ENCODE measurements around the gene NCAPH2. TPM values are rescaled to one million over a fixed set of nuclear protein-coding genes. Genes with fewer than 3 reads are reported as not detected.

NCAPH2 gene
- total RNA-seq, 1 donor from 2014 or later: 104 TPM

- intact Hi-C loops (cut with micrococcal nuclease): no loop called here
Measured at GRCh38 chr22:50545522-50546325, 37.7 kb downstream of the NCAPH2 start, which contains the start of gene KLHDC7B. Gene KLHDC7B, plus strand, starts transcription at chr22:50545899. Its CDS starts 345 bp downstream, at chr22:50546244.

GRCh38 chr22:50546326-50547262 is 38.6 kb downstream of the NCAPH2 start:
- intact Hi-C loops (cut with micrococcal nuclease): no loop called here

GRCh38 chr22:50547263-50547985 is 39.4 kb downstream of the NCAPH2 start:
- intact Hi-C loops (cut with micrococcal nuclease): no loop called here

GRCh38 chr22:50548040-50548920 is 40.3 kb downstream of the NCAPH2 start:
- intact Hi-C loops (cut with micrococcal nuclease): no loop called here

- intact Hi-C loops (cut with micrococcal nuclease): no loop called here
Measured at GRCh38 chr22:50548921-50549790, 41.1 kb downstream of the NCAPH2 start.

- intact Hi-C loops (cut with micrococcal nuclease): no loop called here
Measured at GRCh38 chr22:50550395-50550794, 42.4 kb downstream of the NCAPH2 start.

GRCh38 chr22:50551160-50551752 is 43.2 kb downstream of the NCAPH2 start:
- intact Hi-C loops (cut with micrococcal nuclease): no loop called here

- intact Hi-C loops (cut with micrococcal nuclease): no loop called here
Measured at GRCh38 chr22:50553310-50553709, 45.3 kb downstream of the NCAPH2 start.

GRCh38 chr22:50556703-50557102 is 48.7 kb downstream of the NCAPH2 start:
- intact Hi-C loops (cut with micrococcal nuclease): no loop called here

- intact Hi-C loops (cut with micrococcal nuclease): no loop called here
Measured at GRCh38 chr22:50560034-50560433, 52.0 kb downstream of the NCAPH2 start.

GRCh38 chr22:50561401-50562358 is 53.7 kb downstream of the NCAPH2 start:
- intact Hi-C loops (cut with micrococcal nuclease): loop anchor here (1.0 to 2.0 kb wide), 7 partner anchors 17 to 316 kb away; partner anchors contain the start of genes ARSA, TUBGCP6 and TYMP

- intact Hi-C loops (cut with micrococcal nuclease): loop anchor here (1.0 to 2.0 kb wide), 11 partner anchors 18 to 317 kb away; partner anchors contain the start of genes ARSA, CHKB, NCAPH2 and TUBGCP6
Measured at GRCh38 chr22:50562523-50563412, 54.7 kb downstream of the NCAPH2 start, which contains the start of gene SYCE3. Gene SYCE3, minus strand, starts transcription at chr22:50562919. Its CDS starts 6,514 bp downstream, at chr22:50556405.

- intact Hi-C loops (cut with micrococcal nuclease): loop anchor here (1.0 to 2.0 kb wide), 6 partner anchors 19 to 128 kb away; partner anchors contain the start of genes ARSA, CHKB and NCAPH2
Measured at GRCh38 chr22:50563413-50564160, 55.6 kb downstream of the NCAPH2 start.

GRCh38 chr22:50564289-50564688 is 56.3 kb downstream of the NCAPH2 start:
- intact Hi-C loops (cut with micrococcal nuclease): no loop called here

GRCh38 chr22:50567721-50568252 is 59.8 kb downstream of the NCAPH2 start:
- intact Hi-C loops (cut with micrococcal nuclease): no loop called here
